Effector memory CD8-positive, alpha-beta T cell (primary cell): ENCODE data around the gene TMPRSS11D.

ENCODE experiments used
- ATAC-seq: fragments of 150-1000 bp; cut with Tn5 transposase; replicated peaks from 2 replicates; pipeline ENCODE4 v1.10.0; 2021; ENCODE audit warnings: mild to moderate bottlenecking, moderate library complexity
- DNase-seq, 3 experiments: peaks; one replicate each; pipeline ENCODE4 v3.0.0; 2021
- H3K27ac Mint-ChIP-seq, 2 donors: one replicate each; pipeline ENCODE4 v1.8.0; 2022; ENCODE audit warnings: mild to moderate bottlenecking in 2 of 2, mixed read lengths in 2 of 2, moderate library complexity in 2 of 2
- H3K27me3 Mint-ChIP-seq, 2 donors: one replicate each; pipeline ENCODE4 v1.8.0; 2022; ENCODE audit warnings: mixed read lengths in 2 of 2
- H3K36me3 Mint-ChIP-seq: one replicate; pipeline ENCODE4 v1.8.0; 2022; ENCODE audit warnings: mild to moderate bottlenecking, moderate library complexity, mixed read lengths; ENCODE audit not compliant: insufficient read depth
- H3K4me1 Mint-ChIP-seq, 2 donors: one replicate each; pipeline ENCODE4 v1.8.0; 2022; ENCODE audit warnings: low read depth in 2 of 2, mixed read lengths in 2 of 2
- H3K4me3 Mint-ChIP-seq, 2 donors: one replicate each; pipeline ENCODE4 v1.8.0; 2022; ENCODE audit warnings: mild to moderate bottlenecking in 2 of 2, mixed read lengths in 2 of 2, moderate library complexity in 2 of 2
- H3K9me3 Mint-ChIP-seq, 2 donors: one replicate each; pipeline ENCODE4 v1.8.0; 2022; ENCODE audit warnings: mixed read lengths in 2 of 2

The TMPRSS11D gene

DNA sequence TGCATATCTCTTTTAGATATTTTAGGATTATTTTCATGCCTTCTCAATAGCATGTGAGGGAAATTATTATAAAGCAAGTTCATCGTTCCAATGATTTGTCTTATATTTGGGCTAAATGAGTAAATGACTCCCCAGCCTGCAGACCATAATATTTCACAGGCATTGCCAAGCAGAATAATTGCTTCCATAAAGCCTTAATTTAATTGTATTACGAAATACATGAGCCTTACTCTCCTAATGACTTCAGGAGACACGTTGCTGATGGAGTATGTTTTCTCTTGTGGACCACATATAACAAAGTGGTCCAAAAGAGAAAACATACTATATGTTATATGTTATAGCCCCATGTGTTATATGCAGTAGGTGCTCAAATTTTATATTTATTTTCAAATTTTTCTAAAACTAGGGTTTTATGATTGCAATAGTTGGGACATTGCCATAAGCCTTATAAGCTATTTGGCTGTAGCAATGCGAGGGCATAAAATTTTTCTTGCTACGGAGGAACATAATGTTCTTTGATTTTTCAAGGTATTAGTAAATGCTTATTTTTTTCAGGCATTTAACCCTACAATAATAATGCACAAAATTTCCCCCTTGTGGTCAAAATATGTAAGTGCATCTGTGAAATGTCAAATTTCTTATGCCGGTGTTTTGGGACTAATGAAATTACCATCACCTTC, 26.2 kb upstream of the TMPRSS11D start:
- ATAC-seq (no peak), DNase-seq (no peak)
- H3K27ac Mint-ChIP-seq, result no peak overlapping the region
- H3K4me3 Mint-ChIP-seq, result no peak overlapping the region
- H3K9me3 Mint-ChIP-seq, result no peaks in the 10 kb centered on the region
- peaks cover 0 to 18% of the 10 kb centered on the region in 2 donors for H3K27me3 Mint-ChIP-seq
- no peaks in the 10 kb centered on the region for H3K4me1 Mint-ChIP-seq
- H3K36me3 Mint-ChIP-seq, result no peaks in the 10 kb centered on the region

DNA sequence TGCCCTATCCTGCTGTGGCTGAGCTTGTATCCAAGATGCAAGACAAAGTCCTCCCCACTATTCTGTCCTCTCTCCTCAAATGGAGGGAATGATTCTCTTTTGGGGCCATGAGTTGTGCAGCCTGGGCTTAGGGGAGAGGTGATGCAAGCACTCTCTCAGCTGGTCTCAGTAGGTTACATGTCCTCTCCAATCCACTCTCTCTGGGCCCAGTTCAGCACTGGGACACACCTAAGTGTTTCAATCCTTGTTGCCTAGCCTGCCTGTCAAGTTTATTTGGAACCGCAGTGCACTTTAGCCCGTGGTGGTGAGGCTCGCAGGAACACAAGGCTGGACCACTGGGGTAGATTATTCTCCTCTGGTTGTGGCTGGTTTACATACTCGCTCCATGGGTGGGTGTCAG, 23.8 kb upstream of the TMPRSS11D start:
- Mint-ChIP-seq H3K4me3 (no peak overlapping the region), H3K9me3 (no peaks in the 10 kb centered on the region), H3K36me3 (no peaks in the 10 kb centered on the region), H3K27me3 (peaks cover 0 to 18% of the 10 kb centered on the region in 2 donors), H3K4me1 (no peaks in the 10 kb centered on the region), H3K27ac (no peak overlapping the region)
- DNase-seq (no peak), ATAC-seq (no peak)

DNA sequence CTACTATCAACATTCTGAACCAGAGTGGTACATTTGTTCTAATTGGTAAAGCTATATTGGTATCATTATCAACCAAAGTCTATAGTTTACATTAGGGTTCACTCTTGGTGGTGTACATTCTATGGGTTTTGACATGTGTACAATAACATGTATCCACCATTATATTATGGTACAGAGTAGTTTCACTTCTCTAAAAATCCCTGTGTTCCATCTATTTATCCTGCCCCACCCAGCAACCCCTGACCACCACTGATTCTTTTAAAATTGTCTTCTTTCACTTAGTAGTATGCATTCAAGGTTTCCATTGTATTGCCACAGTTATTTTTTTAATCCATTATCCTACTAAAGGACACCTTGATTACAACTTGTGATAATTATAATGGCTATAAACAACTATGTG, 15.3 kb upstream of the TMPRSS11D start:
- H3K27me3 Mint-ChIP-seq, result no peaks in the 10 kb centered on the region
- no peaks in the 10 kb centered on the region for H3K9me3 Mint-ChIP-seq
- no peak overlapping the region for H3K4me3 Mint-ChIP-seq
- H3K4me1 Mint-ChIP-seq, result no peaks in the 10 kb centered on the region
- DNase-seq, result no peak
- no peak overlapping the region for H3K27ac Mint-ChIP-seq
- no peak for ATAC-seq
- H3K36me3 Mint-ChIP-seq, result no peaks in the 10 kb centered on the region

DNA sequence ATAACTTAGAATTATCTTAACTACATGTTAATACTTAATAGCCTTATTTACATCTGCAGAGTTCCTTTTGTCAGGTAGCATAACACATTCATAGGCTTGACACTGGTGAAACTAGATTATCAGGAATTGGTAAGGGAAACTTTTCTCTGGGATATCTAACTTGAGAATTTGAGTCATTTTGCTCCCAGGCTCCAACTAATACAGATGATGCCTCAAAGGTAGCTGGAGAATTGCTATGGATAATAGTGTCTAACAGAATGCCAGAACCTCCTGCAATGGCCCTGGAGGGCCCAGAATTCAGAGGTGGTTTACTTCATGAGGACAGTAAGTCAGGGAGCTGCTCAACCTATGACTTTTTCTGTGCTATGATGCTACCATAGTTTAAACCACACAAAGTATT, 13.9 kb upstream of the TMPRSS11D start:
- ATAC-seq (no peak), DNase-seq (no peak)
- Mint-ChIP-seq H3K36me3 (no peaks in the 10 kb centered on the region), H3K4me1 (no peaks in the 10 kb centered on the region), H3K27me3 (no peaks in the 10 kb centered on the region), H3K9me3 (no peaks in the 10 kb centered on the region), H3K4me3 (no peak overlapping the region), H3K27ac (no peak overlapping the region)

DNA sequence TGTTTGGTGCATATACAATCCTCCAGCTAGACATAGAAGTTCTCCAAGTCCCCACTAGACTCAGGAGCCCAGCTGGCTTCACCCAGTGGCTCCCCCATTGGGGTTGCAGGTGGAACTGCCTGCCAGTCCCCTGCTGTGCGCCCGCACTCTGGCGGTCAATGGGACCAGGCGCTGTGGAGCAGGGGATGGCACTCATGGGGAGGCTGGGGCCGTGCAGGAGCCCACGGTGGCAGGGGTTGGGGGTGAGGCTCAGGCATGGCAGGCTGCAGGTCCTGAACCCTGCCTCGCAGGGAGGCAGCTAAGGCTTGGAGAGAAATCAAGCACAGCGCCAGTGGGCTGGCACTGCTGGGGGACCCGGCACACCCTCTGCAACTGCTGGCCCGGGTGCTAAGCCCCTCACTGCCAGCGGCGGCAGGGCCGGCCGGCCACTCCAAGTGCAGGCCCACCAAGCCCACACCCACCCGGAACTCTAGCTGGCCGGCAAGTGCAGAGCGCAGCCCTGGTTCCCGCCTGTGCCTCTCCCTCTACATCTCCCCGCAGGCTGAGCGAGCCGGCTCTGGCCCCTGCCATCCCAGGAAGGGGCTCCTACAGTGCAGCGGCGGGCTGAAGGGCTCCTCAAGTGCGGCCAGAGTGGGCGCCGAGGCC, 12.7 kb upstream of the TMPRSS11D start:
- H3K9me3 Mint-ChIP-seq, result no peaks in the 10 kb centered on the region
- H3K36me3 Mint-ChIP-seq, result no peaks in the 10 kb centered on the region
- H3K4me1 Mint-ChIP-seq, result no peaks in the 10 kb centered on the region
- H3K4me3 Mint-ChIP-seq, result no peak overlapping the region
- H3K27me3 Mint-ChIP-seq, result no peaks in the 10 kb centered on the region
- DNase-seq, result no peak
- H3K27ac Mint-ChIP-seq, result no peak overlapping the region
- ATAC-seq, result no peak

DNA sequence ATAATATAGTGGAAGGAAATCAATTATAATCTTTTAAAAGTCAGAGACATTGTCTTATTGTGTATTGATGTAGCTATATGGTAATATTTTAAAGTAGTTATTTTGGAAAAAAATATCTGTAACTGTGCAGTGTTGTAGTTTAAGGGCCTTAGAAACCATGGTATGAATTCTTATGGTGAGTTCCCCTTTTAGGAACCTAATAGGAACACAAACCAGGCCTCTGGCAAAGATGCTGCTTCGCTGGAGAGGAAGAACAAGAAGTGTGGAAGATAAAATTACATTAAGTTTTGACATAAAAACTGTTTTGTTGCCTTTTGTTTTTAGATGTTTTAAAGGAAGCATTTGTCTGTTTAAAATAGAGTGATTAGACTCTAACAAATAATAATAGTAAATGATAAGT, 10.9 kb upstream of the TMPRSS11D start:
- H3K36me3 Mint-ChIP-seq, result no peaks in the 10 kb centered on the region
- DNase-seq, result no peak
- H3K27me3 Mint-ChIP-seq, result no peaks in the 10 kb centered on the region

DNA sequence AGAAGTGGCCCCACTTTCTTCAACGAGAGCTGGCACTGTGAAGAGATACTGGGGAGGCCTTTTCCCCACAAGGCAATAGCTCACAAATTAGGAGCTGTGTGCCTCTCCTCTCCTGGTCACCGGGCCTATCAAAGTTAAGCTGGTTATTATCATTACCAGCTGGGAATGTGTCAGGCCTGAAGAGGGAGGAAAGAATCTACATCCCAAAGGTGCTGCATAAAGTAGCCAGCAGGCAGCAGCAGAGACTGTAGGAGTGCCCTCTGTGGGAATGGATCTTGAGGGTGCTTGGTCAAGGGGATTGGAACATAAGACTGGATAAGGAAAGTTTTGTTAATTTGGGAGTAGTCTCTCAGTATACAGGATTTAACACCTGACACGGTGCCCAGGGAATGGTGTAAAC, 9.1 kb upstream of the TMPRSS11D start:
- no peak for DNase-seq

More for the DNA sequence above, 10.9 kb upstream of the TMPRSS11D start:
- H3K4me3 Mint-ChIP-seq, result no peak overlapping the region
- H3K4me1 Mint-ChIP-seq, result no peaks in the 10 kb centered on the region
- no peak overlapping the region for H3K27ac Mint-ChIP-seq
- peaks cover 0 to 5% of the 10 kb centered on the region in 2 donors for H3K9me3 Mint-ChIP-seq
- ATAC-seq, result no peak

DNA sequence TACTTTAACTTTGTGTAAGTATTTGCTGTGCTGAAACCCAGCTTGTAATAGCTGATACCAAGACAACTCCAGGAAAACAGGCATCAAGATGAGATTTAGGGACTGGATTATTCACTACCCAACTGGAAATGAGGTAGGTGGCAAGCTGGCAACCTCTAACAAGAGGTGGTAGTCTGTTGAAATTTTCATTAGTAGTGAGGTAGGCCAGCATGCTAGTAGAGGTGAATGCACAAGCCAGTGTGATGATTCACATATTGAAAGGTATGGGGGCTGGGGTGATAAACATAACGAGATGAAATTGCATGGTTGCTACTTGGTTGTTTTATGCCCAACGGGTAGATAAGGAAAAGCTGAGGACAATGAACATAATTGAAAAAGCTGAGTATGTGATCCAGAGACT, 8.5 kb upstream of the TMPRSS11D start:
- Mint-ChIP-seq H3K27ac (no peak overlapping the region), H3K27me3 (no peaks in the 10 kb centered on the region), H3K4me1 (no peaks in the 10 kb centered on the region), H3K36me3 (no peaks in the 10 kb centered on the region), H3K4me3 (no peak overlapping the region), H3K9me3 (peaks cover 0 to 6% of the 10 kb centered on the region in 2 donors)
- ATAC-seq (no peak), DNase-seq (no peak)

More for the DNA sequence above, 9.1 kb upstream of the TMPRSS11D start:
- no peaks in the 10 kb centered on the region for H3K4me1 Mint-ChIP-seq
- no peak for ATAC-seq
- peaks cover 0 to 6% of the 10 kb centered on the region in 2 donors for H3K9me3 Mint-ChIP-seq
- H3K36me3 Mint-ChIP-seq, result no peaks in the 10 kb centered on the region
- H3K27ac Mint-ChIP-seq, result no peak overlapping the region
- no peaks in the 10 kb centered on the region for H3K27me3 Mint-ChIP-seq
- no peak overlapping the region for H3K4me3 Mint-ChIP-seq

DNA sequence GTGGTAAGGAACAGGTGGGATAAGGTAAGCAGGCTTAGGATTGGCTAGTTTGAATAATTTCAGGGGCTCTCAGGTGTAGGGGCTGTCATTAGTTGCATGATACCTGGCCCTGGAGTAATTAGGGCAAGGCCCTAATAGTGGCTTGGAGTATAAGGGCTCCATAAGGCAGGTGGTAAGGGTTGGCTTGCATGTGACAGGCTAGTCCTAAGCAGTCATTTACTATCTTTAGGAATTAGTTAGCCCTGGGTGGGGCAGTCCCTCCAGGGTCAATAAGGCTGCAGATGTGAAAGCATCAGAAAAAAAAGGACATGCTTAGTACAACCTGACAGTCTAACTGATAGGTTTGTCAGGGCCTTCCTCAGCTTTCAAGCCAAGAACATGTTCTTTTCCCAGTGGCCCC, 7.8 kb upstream of the TMPRSS11D start:
- H3K27ac Mint-ChIP-seq, result no peak overlapping the region
- ATAC-seq, result no peak
- no peak for DNase-seq
- peaks cover 0 to 6% of the 10 kb centered on the region in 2 donors for H3K9me3 Mint-ChIP-seq
- H3K4me3 Mint-ChIP-seq, result no peak overlapping the region
- H3K4me1 Mint-ChIP-seq, result no peaks in the 10 kb centered on the region
- H3K36me3 Mint-ChIP-seq, result no peaks in the 10 kb centered on the region
- H3K27me3 Mint-ChIP-seq, result no peaks in the 10 kb centered on the region

DNA sequence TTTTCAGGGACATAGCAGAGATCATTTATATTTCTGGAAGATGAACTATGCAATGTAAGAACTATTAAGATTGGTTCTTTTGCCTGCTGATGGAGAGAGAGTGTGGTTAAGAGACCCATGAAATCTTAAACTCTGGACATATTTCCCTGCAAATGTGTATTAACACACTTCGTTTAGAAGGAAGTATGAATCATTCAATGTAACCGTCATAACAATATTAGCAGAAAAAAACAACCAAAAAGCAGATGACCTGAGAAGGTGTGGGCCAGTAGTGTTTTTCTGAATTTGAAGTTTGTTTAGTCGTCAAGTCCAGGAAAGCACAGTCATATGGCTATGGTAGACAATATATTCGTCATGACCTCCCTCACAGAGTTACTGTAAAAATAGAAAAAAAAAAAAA, 2.5 kb upstream of the TMPRSS11D start:
- Mint-ChIP-seq H3K27ac (no peak overlapping the region), H3K4me3 (no peak overlapping the region), H3K27me3 (no peaks in the 10 kb centered on the region), H3K36me3 (no peaks in the 10 kb centered on the region), H3K9me3 (peaks cover 2 to 6% of the 10 kb centered on the region in 2 donors), H3K4me1 (no peaks in the 10 kb centered on the region)
- ATAC-seq (no peak), DNase-seq (no peak)

DNA sequence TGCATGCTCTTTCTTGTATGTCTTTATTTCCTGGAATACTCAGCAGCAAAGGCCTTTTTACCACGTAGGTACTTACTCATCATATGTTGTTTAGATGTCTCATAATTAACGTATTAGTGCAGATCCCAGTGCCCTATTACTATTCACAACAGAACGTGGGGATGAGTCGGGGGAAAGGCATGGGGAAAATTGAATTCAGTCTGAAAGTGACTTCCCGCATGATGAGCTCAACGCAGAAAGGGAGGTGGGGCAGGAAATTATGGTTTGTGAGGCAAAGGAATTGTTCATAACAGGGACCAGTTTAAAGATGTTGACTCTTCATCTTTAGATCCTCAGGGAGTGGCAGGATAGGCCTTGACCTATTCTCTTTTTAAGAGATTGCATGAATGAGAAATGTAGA, 2.0 kb upstream of the TMPRSS11D start:
- no peak for DNase-seq
- ATAC-seq, result no peak
- Mint-ChIP-seq H3K27ac (no peak overlapping the region), H3K4me3 (no peak overlapping the region), H3K9me3 (peaks cover 2 to 6% of the 10 kb centered on the region in 2 donors), H3K27me3 (no peaks in the 10 kb centered on the region), H3K36me3 (no peaks in the 10 kb centered on the region), H3K4me1 (no peaks in the 10 kb centered on the region)

DNA sequence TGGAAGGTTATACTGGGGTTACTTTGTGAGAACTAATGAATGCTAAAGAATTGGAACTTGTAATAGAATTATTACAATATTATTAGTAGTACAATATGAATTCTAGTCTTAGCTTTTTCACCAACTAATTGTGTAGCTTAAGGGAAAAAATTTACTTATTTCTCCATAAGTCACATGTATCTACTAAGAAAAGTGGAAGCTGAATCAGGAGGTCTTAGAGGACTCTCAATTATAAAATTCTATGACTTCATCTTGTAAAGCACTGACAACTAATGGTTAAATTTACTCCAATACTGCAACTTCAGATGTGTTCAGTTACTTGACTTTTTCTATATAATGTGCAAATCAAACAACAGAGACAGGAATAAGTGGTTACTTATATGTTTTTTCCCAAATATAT, 899 bp upstream of the TMPRSS11D start:
- H3K36me3 Mint-ChIP-seq, result no peaks in the 10 kb centered on the region
- no peak for ATAC-seq
- no peaks in the 10 kb centered on the region for H3K4me1 Mint-ChIP-seq
- H3K4me3 Mint-ChIP-seq, result no peak overlapping the region
- H3K9me3 Mint-ChIP-seq, result peaks cover under 1 to 2% of the 10 kb centered on the region in 2 donors
- H3K27ac Mint-ChIP-seq, result no peak overlapping the region
- DNase-seq, result no peak
- H3K27me3 Mint-ChIP-seq, result no peaks in the 10 kb centered on the region

DNA sequence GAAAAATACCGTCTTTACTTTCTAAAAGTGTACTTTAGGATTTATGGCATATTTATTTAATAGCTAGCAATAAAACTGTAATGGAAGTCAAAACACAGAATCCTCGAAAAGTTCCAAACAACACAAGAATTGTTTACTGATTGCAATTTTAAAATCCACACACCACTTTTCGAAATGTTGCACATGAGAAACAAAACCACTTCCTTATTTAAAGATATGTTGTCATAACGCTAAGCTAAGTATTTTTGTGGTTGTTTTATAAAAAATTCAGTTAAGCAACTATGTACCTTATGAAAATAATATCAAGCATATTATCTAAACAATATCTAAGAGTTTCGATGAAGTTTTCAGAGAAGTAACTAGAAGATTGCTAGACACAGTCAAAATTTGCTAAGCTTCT, 344 bp downstream of the TMPRSS11D start:
- Mint-ChIP-seq H3K4me3 (no peak overlapping the region), H3K36me3 (no peaks in the 10 kb centered on the region), H3K27me3 (no peaks in the 10 kb centered on the region), H3K9me3 (peaks cover 0 to 4% of the 10 kb centered on the region in 2 donors), H3K4me1 (no peaks in the 10 kb centered on the region), H3K27ac (no peak overlapping the region)
- DNase-seq (no peak), ATAC-seq (no peak)

DNA sequence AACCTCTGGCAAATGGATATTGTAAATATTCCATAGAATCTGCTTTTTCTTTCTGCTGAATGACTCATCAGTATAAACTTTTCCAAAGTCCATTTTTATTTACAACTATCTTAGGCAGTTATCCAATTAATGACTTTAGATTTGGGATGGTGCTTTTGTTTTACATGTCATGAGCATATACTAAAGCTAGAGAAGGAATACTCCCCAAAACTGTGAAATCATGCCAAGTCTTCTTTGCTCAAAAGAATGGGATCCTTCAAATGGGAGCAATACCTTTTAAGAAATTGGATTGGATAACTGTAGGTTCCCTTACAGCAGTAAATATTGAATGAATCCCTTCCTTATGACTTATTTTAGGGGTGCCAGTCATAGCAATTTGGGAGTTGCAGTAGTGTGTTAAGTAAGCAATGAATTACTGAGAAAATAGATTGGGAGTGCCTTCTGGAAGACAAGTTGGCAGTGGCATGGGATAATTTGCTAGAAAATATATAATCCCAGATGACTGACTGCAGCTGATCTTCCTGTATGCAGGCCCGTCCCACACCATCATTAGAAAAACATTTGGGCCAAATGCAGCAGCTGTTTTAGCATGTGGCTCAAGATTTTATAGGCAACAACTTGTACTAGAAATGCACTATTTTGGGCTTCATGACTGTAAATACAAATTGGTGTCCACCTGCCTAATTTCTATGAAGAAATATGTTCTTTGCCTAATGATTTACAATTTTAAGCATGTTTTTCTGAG, 2.8 kb downstream of the TMPRSS11D start:
- ATAC-seq (no peak), DNase-seq (no peak)
- no peaks in the 10 kb centered on the region for H3K27me3 Mint-ChIP-seq
- peaks cover 0 to 4% of the 10 kb centered on the region in 2 donors for H3K9me3 Mint-ChIP-seq
- H3K4me1 Mint-ChIP-seq, result no peaks in the 10 kb centered on the region
- H3K27ac Mint-ChIP-seq, result no peak overlapping the region
- H3K36me3 Mint-ChIP-seq, result no peaks in the 10 kb centered on the region
- H3K4me3 Mint-ChIP-seq, result no peak overlapping the region
